CD4-positive, alpha-beta memory T cell (primary cell): ENCODE data around the gene MUC5B. TPM values are rescaled to one million over a fixed set of nuclear protein-coding genes. Genes with fewer than 3 reads are reported as not detected.

Experiments
- CTCF ChIA-PET: fragments of 350-600 bp; sonication (Branson Sonifier 250); formaldehyde crosslinking; loops from one replicate; lab custom pipeline; 2021; ENCODE audit warnings: inconsistent platforms; ENCODE audit not compliant: partially characterized antibody; lab: Charles Lee
- POLR2A ChIA-PET: fragments of 350-600 bp; sonication (Branson Sonifier 250); formaldehyde crosslinking; loops from one replicate; lab custom pipeline; 2021; ENCODE audit not compliant: partially characterized antibody; lab: Charles Lee
- DNase-seq, 5 donors: peaks; one replicate each; pipeline versions ENCODE4 v3.0.0 to v3.0.0-alpha.2; 2020 to 2022; ENCODE audit warnings: mixed read lengths in 1 of 5
- H3K27ac ChIP-seq: one replicate; pipeline ENCODE4 v1.7.0; 2013; ENCODE audit warnings: low read depth, low read length
- H3K27me3 ChIP-seq: 2 replicates; pipeline ENCODE4 v1.7.0; 2013; ENCODE audit warnings: mild to moderate bottlenecking, low read length, moderate library complexity; ENCODE audit not compliant: insufficient read depth
- H3K36me3 ChIP-seq: 2 replicates; pipeline ENCODE4 v1.7.0; 2013; ENCODE audit warnings: mild to moderate bottlenecking, low read length, moderate library complexity; ENCODE audit not compliant: insufficient read depth
- H3K4me1 ChIP-seq: 2 replicates; pipeline ENCODE4 v1.7.0; 2013; ENCODE audit warnings: mild to moderate bottlenecking, low read length, moderate library complexity; ENCODE audit not compliant: insufficient read depth
- H3K4me3 ChIP-seq, 2 donors: one replicate each; pipeline ENCODE4 v1.7.0; 2013; ENCODE audit warnings: low read length in 2 of 2, mild to moderate bottlenecking in 1 of 2
- H3K9me3 ChIP-seq, 2 donors: one replicate each; pipeline ENCODE4 v1.7.0; 2013; ENCODE audit warnings: low read length in 2 of 2, control low read depth in 1 of 2; ENCODE audit not compliant: control insufficient read depth in 1 of 2
- H3K27ac Mint-ChIP-seq, 7 donors: one replicate each; pipeline ENCODE4 v1.8.0; 2020 to 2021; ENCODE audit warnings: mixed read lengths in 7 of 7, mild to moderate bottlenecking in 6 of 7, inconsistent platforms in 3 of 7, moderate library complexity in 3 of 7
- H3K27me3 Mint-ChIP-seq, 2 donors: one replicate each; pipeline ENCODE4 v1.8.0; 2020 to 2021; ENCODE audit warnings: mixed read lengths in 2 of 2
- H3K36me3 Mint-ChIP-seq, 2 donors: one replicate each; pipeline ENCODE4 v1.8.0; 2020 to 2021; ENCODE audit warnings: mixed read lengths in 2 of 2, inconsistent platforms in 1 of 2, mild to moderate bottlenecking in 1 of 2
- H3K4me1 Mint-ChIP-seq, 4 donors: one replicate each; pipeline ENCODE4 v1.8.0; 2020 to 2021; ENCODE audit warnings: mixed read lengths in 4 of 4, mild to moderate bottlenecking in 1 of 4
- H3K4me3 Mint-ChIP-seq, 8 donors: one replicate each; pipeline ENCODE4 v1.8.0; 2020 to 2021; ENCODE audit warnings: mixed read lengths in 8 of 8, mild to moderate bottlenecking in 7 of 8, moderate library complexity in 6 of 8, inconsistent platforms in 3 of 8
- H3K9me3 Mint-ChIP-seq, 8 donors: one replicate each; pipeline ENCODE4 v1.8.0; 2020 to 2021; ENCODE audit warnings: mixed read lengths in 8 of 8, mild to moderate bottlenecking in 5 of 8, inconsistent platforms in 3 of 8, moderate library complexity in 1 of 8
- intact Hi-C: fragments of 100-400 bp; cut with micrococcal nuclease; formaldehyde crosslinking; loops from one replicate; pipeline ENCODE4 v1.15.1; 2023
- polyA plus RNA-seq, 2 donors: library from polyadenylated mRNA; unstranded; fragments of 300-500 nt; fragmentation: Illumina TruSeq; gene quantifications; one replicate each; pipeline ENCODE4 v1.2.3, GENCODE V29; 2021
- total RNA-seq, 2 experiments: library from RNA; stranded (reverse); gene quantifications; one replicate each; pipeline ENCODE4 v1.2.3, GENCODE V29; 2021

Gene MUC5B
- total and polyA plus RNA-seq, 4 experiments from 2014 or later = not detected

DNA sequence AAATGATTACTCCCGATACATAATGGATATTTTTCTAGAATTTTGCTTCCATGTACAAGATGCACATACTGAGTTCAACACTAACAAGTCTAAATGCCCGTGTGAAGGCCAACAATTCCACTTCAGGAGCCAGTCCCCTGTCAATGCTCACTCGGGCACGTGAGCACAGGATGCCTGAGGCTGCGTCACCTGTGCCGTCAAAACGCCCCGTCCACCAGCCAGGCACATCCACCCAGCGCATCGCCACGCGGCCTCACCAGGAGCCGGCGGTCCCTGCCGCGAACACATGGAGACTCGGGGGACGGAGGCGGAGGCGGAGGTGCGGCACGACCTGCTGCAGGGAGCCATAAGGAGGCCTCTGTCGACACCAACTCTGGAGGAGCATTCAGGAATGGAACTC, 76.8 kb downstream of the MUC5B start:
- Histone ChIP-seq H3K4me3 (no peak overlapping the region), H3K27ac (no peak overlapping the region), H3K36me3 (peaks cover 7% of the 10 kb centered on the region), H3K9me3 (no peaks in the 10 kb centered on the region), H3K27me3 (no peaks in the 10 kb centered on the region), H3K4me1 (no peaks in the 10 kb centered on the region)
- H3K4me3 Mint-ChIP-seq = no peak overlapping the region
- ChIA-PET CTCF (no interaction called here), POLR2A (interaction anchor here (0.8 kb wide), 1 partner anchor 10 kb away, joined by 5 read pairs; the partner anchor contains the start of gene TOLLIP)
- H3K4me1 Mint-ChIP-seq = peaks cover 8 to 49% (median 14%) of the 10 kb centered on the region in 4 donors
- intact Hi-C loops = no loop called here
- no peak for DNase-seq
- no peak overlapping the region for H3K27ac Mint-ChIP-seq
- H3K36me3 Mint-ChIP-seq = peaks cover 0 to 21% of the 10 kb centered on the region in 2 donors
- H3K9me3 Mint-ChIP-seq = no peaks in the 10 kb centered on the region
- no peaks in the 10 kb centered on the region for H3K27me3 Mint-ChIP-seq

DNA sequence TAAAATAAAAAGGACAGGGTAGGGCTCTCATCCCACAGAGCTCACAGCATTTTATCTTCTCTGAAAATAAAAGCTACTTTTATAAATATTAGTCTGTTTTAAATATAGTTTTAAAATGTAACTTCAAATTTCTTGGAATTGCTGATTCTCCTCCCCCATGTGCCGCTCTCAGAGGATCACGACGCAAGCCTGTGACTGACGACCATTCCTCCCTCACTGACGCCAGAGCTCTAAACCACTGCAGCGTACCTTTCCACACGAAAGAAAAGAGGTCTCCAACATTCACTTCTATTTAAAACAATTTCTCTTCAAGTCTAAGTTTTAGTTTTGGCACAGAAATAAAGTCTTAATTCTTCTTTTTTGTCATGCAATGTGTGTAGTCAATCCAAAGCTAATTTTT, 77.3 kb downstream of the MUC5B start:
- H3K4me1 Mint-ChIP-seq = peaks cover 9 to 54% (median 15%) of the 10 kb centered on the region in 4 donors
- no peak for DNase-seq
- ChIA-PET CTCF (no interaction called here), POLR2A (interaction anchor here (0.8 kb wide), 1 partner anchor 9 kb away, joined by 5 read pairs; the partner anchor contains the start of gene TOLLIP)
- H3K27me3 Mint-ChIP-seq = no peaks in the 10 kb centered on the region
- no peak overlapping the region for H3K27ac ChIP-seq
- intact Hi-C loops = no loop called here
- no peak overlapping the region for H3K4me3 ChIP-seq
- H3K36me3 Mint-ChIP-seq = peaks cover 0 to 21% of the 10 kb centered on the region in 2 donors
- H3K4me1 ChIP-seq = no peaks in the 10 kb centered on the region
- H3K4me3 Mint-ChIP-seq = no peak overlapping the region
- peaks cover 7% of the 10 kb centered on the region for H3K36me3 ChIP-seq
- H3K27ac Mint-ChIP-seq = peak overlapping the region in 1 of 7 donors; percentile 29
- H3K9me3 ChIP-seq = no peaks in the 10 kb centered on the region
- no peaks in the 10 kb centered on the region for H3K27me3 ChIP-seq
- no peaks in the 10 kb centered on the region for H3K9me3 Mint-ChIP-seq

DNA sequence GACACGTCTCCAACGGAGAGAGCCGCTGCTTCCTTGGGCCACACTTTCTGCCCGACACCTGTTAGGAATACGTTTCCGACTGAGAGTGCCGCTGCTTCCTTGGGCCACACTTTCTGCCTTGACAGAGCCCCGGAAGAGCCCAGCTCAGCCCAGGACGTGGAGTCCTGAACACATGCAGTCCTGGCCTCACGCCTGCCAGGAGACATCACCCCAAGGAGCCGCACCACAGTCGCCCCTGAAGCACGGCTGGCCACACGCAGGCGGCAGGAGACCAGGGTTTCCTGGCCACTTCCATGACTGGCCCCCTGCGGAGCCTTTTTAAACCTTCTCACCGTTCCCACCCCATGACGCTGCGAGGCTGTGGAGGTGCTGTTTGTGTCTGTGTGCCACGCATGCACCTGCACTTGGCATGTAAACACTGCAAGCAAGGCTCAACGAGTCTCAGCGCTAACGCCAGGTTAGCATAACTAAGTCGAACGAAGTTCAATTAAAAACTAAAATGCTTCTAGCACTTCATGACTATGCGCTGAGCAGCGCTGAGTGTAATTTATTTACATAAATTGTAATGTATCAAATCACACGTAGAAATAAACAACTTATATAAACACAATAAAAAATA, 77.8 kb downstream of the MUC5B start:
- no peaks in the 10 kb centered on the region for H3K27me3 Mint-ChIP-seq
- peaks cover 9 to 60% (median 15%) of the 10 kb centered on the region in 4 donors for H3K4me1 Mint-ChIP-seq
- H3K36me3 Mint-ChIP-seq = peaks cover 0 to 21% of the 10 kb centered on the region in 2 donors
- ChIA-PET CTCF (no interaction called here), POLR2A (interaction anchor here (0.8 kb wide), 1 partner anchor 9 kb away, joined by 5 read pairs; the partner anchor contains the start of gene TOLLIP)
- H3K4me3 ChIP-seq = no peak overlapping the region
- H3K27ac Mint-ChIP-seq = peak overlapping the region in 1 of 7 donors; percentile 29
- DNase-seq = no peak
- H3K36me3 ChIP-seq = peaks cover 7% of the 10 kb centered on the region
- no peaks in the 10 kb centered on the region for H3K4me1 ChIP-seq
- no peaks in the 10 kb centered on the region for H3K9me3 Mint-ChIP-seq
- no peak overlapping the region for H3K27ac ChIP-seq
- intact Hi-C loops = no loop called here
- no peak overlapping the region for H3K4me3 Mint-ChIP-seq
- H3K9me3 ChIP-seq = no peaks in the 10 kb centered on the region
- H3K27me3 ChIP-seq = no peaks in the 10 kb centered on the region

DNA sequence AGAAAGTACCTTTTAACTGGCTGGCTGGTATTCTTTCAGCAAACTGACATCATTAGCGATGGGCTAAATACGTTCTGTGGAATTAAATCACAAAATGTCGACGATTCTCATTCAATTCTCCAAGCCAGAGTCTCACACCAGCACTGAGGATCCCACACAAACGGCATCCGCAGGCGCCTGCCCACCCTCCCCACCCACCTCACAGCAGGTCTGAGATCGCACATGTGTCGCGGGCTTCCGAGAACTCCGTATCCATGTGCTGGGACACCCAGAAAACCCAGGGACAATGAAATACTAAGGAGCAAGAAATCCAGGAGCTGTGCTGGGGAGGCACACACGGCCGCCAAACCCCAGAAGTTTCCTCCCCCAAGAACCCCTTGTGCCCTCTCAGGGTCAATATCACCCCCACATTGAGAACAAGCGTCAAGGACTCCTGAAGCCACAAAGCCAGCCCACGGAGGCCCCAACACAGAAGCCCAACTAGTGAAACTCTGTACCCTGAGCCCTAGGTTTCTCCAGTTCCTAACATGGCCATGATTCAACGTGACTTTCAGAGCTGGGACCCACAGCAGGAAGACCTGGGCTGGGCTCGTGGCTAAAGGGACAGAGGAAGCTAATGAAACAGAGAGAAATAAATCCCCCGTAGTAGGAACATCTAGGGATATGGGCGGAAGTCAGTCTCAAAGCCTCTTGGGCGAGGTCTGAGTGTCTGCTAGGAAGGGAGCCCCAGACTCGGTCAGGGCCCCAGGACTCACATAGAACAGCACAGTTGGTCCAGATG, 78.5 kb downstream of the MUC5B start:
- Mint-ChIP-seq H3K27ac (peak overlapping the region in 1 of 7 donors; percentile 37), H3K27me3 (no peaks in the 10 kb centered on the region), H3K4me3 (no peak overlapping the region), H3K36me3 (peaks cover 0 to 19% of the 10 kb centered on the region in 2 donors), H3K9me3 (no peaks in the 10 kb centered on the region), H3K4me1 (peaks cover 9 to 67% (median 16%) of the 10 kb centered on the region in 4 donors)
- no peaks in the 10 kb centered on the region for H3K27me3 ChIP-seq
- no peak overlapping the region for H3K27ac ChIP-seq
- intact Hi-C loops = no loop called here
- no peak for DNase-seq
- POLR2A ChIA-PET = no interaction called here
- peaks cover 1% of the 10 kb centered on the region for H3K4me1 ChIP-seq
- H3K4me3 ChIP-seq = no peak overlapping the region
- CTCF ChIA-PET = interaction anchor here (1.4 kb wide), 1 partner anchor 10 kb away, joined by 3 read pairs; no protein-coding TSS in a partner anchor
- no peaks in the 10 kb centered on the region for H3K9me3 ChIP-seq
- peaks cover 7% of the 10 kb centered on the region for H3K36me3 ChIP-seq

DNA sequence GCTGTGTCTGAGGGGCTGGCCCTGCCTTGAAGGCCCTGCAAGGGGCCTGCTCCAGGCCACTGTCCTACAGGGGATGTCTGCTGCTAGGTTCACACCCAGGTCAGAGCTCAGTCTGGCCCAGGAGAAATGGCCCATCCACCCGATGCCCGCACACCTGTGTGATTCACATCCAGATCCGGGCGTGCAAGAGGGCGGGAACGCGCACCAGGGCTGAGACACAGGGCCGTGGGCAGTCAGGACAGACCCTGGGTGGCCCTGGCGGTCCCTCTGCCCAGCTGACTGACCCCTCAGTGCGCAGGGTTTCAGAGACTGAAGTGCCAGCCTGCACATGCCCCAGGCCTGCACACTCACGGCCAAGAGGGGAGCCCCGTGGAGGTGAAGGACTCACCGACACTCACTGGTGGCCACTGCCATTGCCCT, 79.2 kb downstream of the MUC5B start:
- H3K36me3 Mint-ChIP-seq = peaks cover 0 to 23% of the 10 kb centered on the region in 2 donors
- no peak overlapping the region for H3K4me3 ChIP-seq
- ChIA-PET CTCF (interaction anchor here (1.4 kb wide), 1 partner anchor 9 kb away, joined by 3 read pairs; no protein-coding TSS in a partner anchor), POLR2A (no interaction called here)
- no peaks in the 10 kb centered on the region for H3K27me3 Mint-ChIP-seq
- peaks cover 8% of the 10 kb centered on the region for H3K4me1 ChIP-seq
- H3K9me3 Mint-ChIP-seq = no peaks in the 10 kb centered on the region
- H3K36me3 ChIP-seq = peaks cover 7% of the 10 kb centered on the region
- H3K27ac ChIP-seq = no peak overlapping the region
- intact Hi-C loops = no loop called here
- no peak overlapping the region for H3K4me3 Mint-ChIP-seq
- no peaks in the 10 kb centered on the region for H3K27me3 ChIP-seq
- H3K9me3 ChIP-seq = no peaks in the 10 kb centered on the region
- peaks cover 11 to 74% (median 20%) of the 10 kb centered on the region in 4 donors for H3K4me1 Mint-ChIP-seq
- no peak for DNase-seq
- no peak overlapping the region for H3K27ac Mint-ChIP-seq

DNA sequence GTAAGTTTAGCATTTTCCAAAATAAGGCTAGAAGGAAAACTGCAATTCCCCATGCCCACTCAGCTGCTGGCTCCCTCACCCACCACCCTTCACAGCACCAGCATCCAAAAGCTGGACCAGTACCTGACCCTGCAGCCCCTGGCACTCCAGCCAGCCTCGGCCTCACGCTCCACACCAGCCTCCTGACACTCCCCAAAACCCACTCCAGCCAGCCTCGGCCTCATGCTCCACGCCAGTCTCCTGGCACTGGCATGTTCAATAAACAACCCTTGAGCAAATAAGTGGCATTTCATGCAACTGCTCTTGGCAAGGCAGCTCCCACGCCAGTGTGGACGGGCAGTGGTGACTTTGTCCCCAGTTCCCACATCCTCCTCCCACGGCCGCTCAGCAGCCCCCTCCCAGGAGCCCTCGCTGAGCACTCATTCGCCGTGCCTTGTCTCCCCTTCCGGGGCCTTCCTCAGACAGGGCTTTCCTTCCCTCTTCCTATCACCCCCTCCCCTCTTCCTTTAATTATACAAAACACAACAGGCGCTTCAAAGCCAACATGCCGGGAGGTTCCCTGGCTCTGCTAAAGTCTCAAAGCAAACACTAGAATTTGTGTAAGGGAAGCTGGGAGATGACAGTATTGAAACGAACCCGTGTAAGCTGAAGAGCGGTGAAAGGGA, 79.7 kb downstream of the MUC5B start:
- H3K9me3 Mint-ChIP-seq = no peaks in the 10 kb centered on the region
- no peak for DNase-seq
- Histone ChIP-seq H3K9me3 (no peaks in the 10 kb centered on the region), H3K27ac (no peak overlapping the region), H3K27me3 (no peaks in the 10 kb centered on the region), H3K4me1 (peaks cover 13% of the 10 kb centered on the region), H3K36me3 (peaks cover 7% of the 10 kb centered on the region), H3K4me3 (no peak overlapping the region)
- H3K4me3 Mint-ChIP-seq = no peak overlapping the region
- H3K4me1 Mint-ChIP-seq = peaks cover 11 to 79% (median 25%) of the 10 kb centered on the region in 4 donors
- no peaks in the 10 kb centered on the region for H3K27me3 Mint-ChIP-seq
- intact Hi-C loops = no loop called here
- POLR2A ChIA-PET = no interaction called here
- H3K36me3 Mint-ChIP-seq = peaks cover 0 to 24% of the 10 kb centered on the region in 2 donors
- H3K27ac Mint-ChIP-seq = peak overlapping the region in 3 of 7 donors; percentile 29 to 57 (median 36)
- CTCF ChIA-PET = interaction anchor here (1.4 kb wide), 1 partner anchor 9 kb away, joined by 3 read pairs; no protein-coding TSS in a partner anchor
